GM21526 (cell line): Measurements from ENCODE around the gene STK32C.

Source experiments
- ATAC-seq: cut with Tn5 transposase; IDR thresholded peaks from one replicate; pipeline ENCODE4 v1.9.1; 2021; ENCODE audit warnings: moderate library complexity; ENCODE audit not compliant: unreplicated experiment, low FRiP score

Gene STK32C

GRCh38 chr10:132203256-132204077 lies 104.3 kb downstream of the STK32C start:
- no peak for ATAC-seq

GRCh38 chr10:132202070-132202970 lies 105.4 kb downstream of the STK32C start:
- no peak for ATAC-seq

- no peak for ATAC-seq
These were observed 106.4 kb downstream of the STK32C start for GRCh38 chr10:132201111-132201969.

DNA sequence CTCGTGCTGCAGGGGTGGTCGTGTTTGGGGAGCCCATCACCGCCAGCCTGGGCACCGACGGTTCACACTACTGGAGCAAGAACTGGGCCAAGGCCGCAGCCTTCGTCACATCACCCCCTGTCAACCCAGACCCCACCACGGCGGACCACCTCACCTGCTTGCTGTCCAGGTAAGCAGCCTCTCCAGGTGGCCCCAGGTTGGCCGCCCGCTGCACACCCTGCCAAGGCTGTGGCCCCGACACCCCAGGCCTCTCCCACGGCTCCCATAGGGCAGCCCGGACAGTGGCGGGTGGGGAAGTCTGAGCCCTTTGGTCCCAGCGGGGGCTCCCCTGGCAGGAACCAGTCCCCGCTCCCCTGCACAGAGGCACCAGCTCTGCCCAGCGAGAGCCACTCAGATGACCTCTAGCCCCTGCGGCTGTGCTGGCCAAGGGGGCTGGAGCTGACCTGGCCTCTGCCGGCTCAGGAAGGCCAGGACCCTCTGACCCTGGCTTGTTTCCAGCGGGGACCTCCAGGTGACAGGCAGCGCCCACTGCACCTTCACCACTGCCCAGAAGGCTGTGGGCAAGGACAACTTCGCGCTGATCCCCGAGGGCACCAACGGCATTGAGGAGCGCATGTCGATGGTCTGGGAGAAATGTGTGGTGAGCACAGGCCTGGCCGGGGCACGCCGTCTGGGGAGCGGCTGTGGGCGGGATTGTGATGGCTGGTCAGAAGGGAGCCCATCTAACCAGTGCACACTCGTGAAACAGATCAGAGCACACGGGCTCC lies 107.2 kb downstream of the STK32C start:
- no peak for ATAC-seq

DNA sequence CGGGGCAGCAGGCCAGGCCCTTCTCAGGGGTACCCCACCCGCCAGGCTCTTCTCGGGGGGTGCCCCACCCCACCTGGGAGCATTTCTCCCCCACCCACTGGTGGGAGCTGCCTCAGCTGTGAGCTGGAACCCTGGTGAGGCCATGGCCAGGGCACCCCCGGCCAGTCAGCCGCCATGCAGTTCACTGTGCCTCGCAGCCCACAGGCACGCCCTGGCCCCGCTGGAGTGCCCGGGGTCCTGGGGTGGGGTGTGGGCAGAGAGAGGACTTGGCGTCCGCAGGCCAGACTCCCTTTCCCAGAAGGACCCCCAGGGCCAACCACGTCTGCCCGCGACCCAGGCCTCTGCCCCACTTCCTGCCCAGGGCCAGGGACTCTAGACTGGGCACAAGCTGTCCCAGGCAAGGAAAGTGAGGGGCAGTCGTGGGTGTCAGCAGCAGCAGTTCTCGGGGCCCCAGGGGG lies 107.9 kb downstream of the STK32C start:
- ATAC-seq: no peak

DNA sequence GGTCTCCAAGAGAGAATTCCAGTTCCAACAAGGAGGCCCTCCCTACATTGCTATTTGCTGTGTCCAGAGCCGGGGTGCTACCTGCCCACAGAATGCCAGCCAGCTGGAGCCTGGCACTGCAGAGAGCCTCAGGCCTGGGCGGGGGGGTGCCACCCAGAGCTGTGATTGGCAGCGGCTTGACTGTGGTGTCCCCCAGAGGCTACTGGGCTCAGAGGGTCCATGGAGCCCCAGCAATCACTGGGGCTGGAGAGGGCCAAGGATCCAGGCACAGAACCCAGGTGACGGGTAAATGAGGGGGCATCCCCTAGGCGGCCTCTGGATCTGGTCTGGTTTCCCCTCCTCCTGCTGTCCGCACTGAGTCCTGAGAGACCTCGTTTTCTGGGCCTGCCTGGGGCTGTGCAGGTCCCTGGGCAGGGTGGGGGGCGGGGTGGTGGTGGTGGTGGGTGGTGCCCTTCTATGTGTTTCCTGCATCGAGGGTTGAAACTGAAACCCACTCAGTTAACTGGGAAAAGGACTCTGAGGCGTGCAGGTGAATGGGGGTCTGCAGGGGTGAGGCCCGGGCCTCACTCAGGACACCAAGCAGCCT lies 108.4 kb downstream of the STK32C start:
- no peak for ATAC-seq

GRCh38 chr10:132198381-132199181 lies 109.2 kb downstream of the STK32C start:
- ATAC-seq: no peak

DNA sequence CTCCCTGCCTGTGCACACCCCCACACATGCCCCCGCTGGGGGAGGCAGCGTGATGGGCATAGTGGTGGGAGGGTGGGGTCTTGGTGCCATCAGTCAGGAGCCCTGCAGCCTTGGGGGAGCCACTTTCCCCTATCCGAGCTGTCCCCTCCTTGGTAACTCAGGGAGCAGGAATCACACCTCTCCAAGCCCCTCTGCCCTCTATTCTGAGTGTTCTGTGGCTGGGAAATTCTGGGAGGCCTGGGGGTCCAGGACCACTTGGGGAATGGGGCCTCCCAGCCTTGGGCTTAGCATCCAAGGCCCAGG lies 109.7 kb downstream of the STK32C start:
- ATAC-seq: no peak

GRCh38 chr10:132197271-132198067 lies 110.3 kb downstream of the STK32C start:
- ATAC-seq: no peak

DNA sequence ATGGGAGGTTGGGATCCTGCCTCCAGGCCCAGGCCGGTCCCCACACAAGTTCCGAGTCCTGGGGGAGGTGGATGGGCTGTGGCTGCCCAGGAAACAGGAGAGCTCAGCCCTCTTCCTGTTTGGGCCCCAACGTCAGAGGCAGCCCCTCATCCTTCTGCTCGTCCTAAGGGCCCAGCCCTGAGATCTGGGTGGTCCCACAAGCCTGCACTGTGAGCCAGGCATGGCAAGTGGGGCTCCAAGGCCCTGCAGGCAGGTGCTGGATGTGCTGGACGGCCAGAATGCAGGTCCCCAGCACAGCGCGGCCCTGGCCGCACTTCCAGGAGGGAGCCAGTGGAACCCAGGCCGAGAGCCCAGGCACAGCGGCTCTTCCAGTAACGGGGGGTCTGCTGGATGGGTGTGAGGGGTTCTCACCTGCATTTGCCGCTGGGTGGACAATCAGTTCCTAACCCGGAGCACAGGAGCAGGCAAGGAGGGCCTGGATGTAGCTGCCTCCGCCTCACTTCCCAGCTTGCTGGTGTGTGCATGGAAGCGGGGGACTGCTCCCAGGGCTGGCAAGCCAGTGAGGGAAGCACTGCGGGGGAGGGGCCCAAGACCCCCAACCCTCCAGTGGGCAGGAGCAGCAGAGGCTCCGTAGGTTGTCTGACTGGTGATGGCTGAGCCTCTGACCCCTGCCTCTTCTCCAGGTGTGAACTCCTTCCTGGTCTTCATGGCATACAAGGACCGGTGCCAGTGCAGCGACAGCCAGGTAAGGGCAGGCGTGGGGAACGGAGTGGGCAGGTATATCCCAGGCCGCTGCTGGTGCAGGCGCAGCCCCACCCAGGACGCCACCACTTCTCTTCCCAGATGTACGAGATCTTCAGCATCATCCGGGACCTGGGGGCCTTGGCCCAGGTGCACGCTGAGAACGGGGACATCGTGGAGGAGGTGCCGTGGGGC lies 111.3 kb downstream of the STK32C start:
- ATAC-seq: no peak

- ATAC-seq: no peak
These were observed 112.2 kb downstream of the STK32C start for GRCh38 chr10:132195366-132196075.

- ATAC-seq: no peak
These were observed 113.0 kb downstream of the STK32C start for GRCh38 chr10:132194726-132195125.

- ATAC-seq: no peak
These were observed 113.7 kb downstream of the STK32C start for GRCh38 chr10:132193907-132194552.

DNA sequence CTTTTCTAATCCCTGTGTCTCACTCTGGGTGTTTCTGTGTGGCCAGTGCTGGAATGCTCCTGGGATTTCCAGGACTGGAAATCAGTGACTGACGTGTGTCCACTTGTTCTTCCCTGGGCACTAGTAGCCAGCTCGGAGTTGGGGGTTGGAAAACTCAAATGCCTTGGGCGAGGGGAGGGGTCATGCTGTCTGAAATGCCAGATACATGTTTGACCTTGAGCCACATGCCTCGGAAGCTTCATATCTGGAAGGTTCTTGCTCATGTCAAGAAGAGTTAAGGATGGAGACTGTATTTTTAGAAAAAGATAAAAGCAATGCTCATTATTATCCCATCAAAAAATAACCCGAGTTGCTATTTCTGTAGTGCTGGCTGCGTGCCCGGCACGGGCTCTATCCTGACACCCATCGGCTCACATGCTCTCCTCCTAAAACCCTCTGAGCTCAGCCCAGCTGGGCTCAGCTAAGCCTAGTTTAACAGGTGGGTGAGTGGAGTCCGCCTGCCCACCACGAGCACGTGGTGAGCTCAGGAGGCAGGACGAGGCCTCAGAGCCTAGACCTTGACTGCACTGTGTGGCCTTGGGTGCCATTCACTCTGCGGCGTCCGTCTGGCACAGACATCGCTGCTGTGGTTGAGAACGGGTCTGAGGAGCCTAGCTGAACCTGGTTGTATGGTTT lies 114.6 kb downstream of the STK32C start:
- ATAC-seq: no peak
